H1 (cell line): ENCODE data around the gene FAM120C.

Source experiments
- SIX5 ChIP-seq: IDR thresholded peaks from 2 replicates; pipeline ENCODE4 v1.6.1; 2011; ENCODE audit warnings: mild to moderate bottlenecking, low read depth, low read length
- SRF ChIP-seq: IDR thresholded peaks from 2 replicates; pipeline ENCODE4 v1.6.1; 2011; ENCODE audit warnings: mild to moderate bottlenecking, low read depth, low read length, moderate library complexity

- no peak for TF ChIP-seq SIX5
- TF ChIP-seq SRF: no peak
These were observed 725 bp downstream of the FAM120C start for GRCh38 chrX:54182194-54182863.
